ENCODE results near the gene WFDC10B. TPM values are rescaled to one million over a fixed set of nuclear protein-coding genes. Genes with fewer than 3 reads are reported as not detected.

The WFDC10B gene
- total RNA-seq (not detected), polyA plus RNA-seq (not detected)
- long read RNA-seq, donor 1, result 0 reads
- long read RNA-seq, donor 2, result 0 reads
- long read RNA-seq, donor 3, result 0 reads

DNA sequence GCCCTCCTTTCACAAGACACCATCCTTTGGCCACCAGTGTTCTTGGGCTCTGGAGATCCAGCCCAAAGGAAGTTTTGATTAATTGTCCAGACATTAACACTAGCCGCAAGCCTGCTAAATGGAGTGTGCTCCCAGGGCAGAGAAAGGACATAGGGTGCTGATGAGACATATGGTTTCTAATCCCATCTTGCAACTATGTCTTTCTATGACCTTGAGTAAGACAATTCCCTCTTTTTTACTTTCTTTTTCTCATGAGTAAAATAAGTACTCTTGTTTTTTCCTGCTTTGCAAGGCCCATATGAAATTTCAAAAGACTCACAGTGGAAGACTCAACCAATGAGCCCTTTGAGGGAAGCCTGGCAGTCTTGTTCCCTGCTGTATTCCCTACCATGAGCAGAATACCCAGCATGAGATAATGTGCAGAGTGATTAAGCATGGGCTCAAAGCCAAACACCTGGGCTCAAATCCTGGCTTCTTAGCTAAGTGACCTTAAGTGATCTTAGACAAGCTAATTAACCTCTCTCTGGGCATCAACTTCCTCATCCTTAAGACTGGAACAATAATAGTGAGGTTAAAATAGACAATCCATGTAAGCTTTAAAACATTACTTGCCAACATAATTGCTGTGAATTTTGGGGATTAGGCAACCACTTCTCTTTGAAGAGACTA, at the start of gene WFDC10B:
Gene WFDC10B (minus strand): TSS at position 51 of the 669 bp plus-strand sequence. CDS start 19,027 bp downstream, outside the sequence.
- Histone ChIP-seq H3K36me3 (no peaks in the 10 kb centered on the region), H3K27ac (no peak within 1 kb of the TSS), H3K4me1 (no peaks in the 10 kb centered on the region), H3K9me3 (no peaks in the 10 kb centered on the region), H3K27me3 (peaks cover 0 to 13% (median 0%) of the 10 kb centered on the region in 7 donors), H3K4me3 (no peak within 1 kb of the TSS)
- ATAC-seq (no peak), DNase-seq (no peak)
- intact Hi-C loops (cut with DNase I), result loop anchor here in 1 of 10 donors (5.0 kb wide), 1 partner anchor 593 kb away; no protein-coding TSS in a partner anchor
- TF ChIP-seq, protein P1, sequence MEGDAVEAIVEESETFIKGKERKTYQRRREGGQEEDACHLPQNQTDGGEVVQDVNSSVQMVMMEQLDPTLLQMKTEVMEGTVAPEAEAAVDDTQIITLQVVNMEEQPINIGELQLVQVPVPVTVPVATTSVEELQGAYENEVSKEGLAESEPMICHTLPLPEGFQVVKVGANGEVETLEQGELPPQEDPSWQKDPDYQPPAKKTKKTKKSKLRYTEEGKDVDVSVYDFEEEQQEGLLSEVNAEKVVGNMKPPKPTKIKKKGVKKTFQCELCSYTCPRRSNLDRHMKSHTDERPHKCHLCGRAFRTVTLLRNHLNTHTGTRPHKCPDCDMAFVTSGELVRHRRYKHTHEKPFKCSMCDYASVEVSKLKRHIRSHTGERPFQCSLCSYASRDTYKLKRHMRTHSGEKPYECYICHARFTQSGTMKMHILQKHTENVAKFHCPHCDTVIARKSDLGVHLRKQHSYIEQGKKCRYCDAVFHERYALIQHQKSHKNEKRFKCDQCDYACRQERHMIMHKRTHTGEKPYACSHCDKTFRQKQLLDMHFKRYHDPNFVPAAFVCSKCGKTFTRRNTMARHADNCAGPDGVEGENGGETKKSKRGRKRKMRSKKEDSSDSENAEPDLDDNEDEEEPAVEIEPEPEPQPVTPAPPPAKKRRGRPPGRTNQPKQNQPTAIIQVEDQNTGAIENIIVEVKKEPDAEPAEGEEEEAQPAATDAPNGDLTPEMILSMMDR (IDR thresholded peaks at IDR 0.05), result no peak
- WGBS, 2 donors, result 76 to 79% methylated on average over 1 of the region's 1 CpG

DNA sequence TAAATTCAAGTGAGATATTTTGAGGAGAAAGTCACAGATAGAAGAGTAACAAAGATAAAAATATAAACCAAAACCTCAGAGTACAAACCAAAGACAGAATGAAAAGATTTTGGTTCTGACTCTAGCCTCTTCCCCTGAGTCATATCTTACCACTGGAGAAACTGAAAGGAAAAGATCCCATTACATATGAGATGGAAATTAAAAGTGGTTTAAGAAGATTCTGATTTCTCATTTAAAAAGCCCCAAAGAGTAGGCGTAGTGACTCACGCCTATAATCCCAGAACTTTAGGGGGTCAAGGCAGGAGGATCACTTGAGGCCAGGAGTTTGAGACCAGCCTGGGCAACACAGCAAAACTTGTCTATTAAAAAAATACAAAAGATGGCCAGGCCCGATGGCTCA, 47.9 kb upstream of the WFDC10B start:
- DNase-seq (no peak), ATAC-seq (no peak)
- Histone ChIP-seq H3K4me1 (no peaks in the 10 kb centered on the region), H3K27ac (no peak overlapping the region), H3K9me3 (peaks cover 0 to 17% (median 0%) of the 10 kb centered on the region in 11 donors), H3K27me3 (peaks cover 0 to 18% (median 12%) of the 10 kb centered on the region in 7 donors), H3K36me3 (no peaks in the 10 kb centered on the region), H3K4me3 (no peak overlapping the region)
- intact Hi-C loops (cut with DNase I), result no loop called here
- TF ChIP-seq, protein P1 (IDR thresholded peaks at IDR 0.05), result no peak
- WGBS, 2 donors, result 87 to 91% methylated on average over 3 of the region's 3 CpGs

DNA sequence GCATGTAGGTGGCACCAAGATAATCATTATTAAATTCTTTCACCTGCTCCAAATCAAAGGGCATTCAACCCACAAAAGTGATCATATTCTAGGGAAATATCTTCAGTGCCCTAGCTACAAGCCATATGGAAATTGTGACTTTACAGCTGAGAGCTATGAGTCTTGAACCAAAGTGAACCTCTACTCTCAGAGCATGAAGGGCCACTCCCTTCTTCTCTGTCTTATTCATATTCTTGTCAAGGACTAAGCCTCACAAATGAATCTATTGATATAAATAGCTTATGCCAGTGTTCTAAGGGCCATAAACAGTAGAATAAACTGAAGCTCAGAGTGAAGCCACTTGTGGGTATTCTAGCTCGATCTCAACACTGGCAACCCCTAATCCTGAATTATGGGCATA, 46.9 kb upstream of the WFDC10B start:
- DNase-seq, result no peak
- H3K4me1 ChIP-seq, result no peaks in the 10 kb centered on the region
- TF ChIP-seq, protein P1 (IDR thresholded peaks at IDR 0.05), result no peak

DNA sequence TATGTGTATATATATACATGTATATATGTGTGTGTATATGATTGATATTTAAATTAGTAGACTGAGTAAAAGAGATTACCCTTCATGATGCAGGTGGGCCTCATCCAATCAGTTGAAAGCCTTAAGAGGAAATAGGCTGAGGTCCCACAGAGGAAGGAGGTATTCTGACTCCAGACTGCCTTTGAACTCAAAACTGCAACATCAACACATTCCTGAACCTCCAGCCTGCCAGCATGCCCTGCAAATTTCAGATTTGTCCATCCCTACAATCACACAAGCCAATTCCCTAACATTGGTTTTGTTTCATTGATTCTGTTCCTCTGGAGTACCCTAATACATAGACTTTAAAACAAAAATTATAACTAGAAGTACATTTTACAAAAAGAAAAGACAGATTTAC, 40.2 kb upstream of the WFDC10B start:
- H3K4me3 ChIP-seq, result no peak overlapping the region
- peaks cover 0 to 17% (median 12%) of the 10 kb centered on the region in 7 donors for H3K27me3 ChIP-seq
- H3K27ac ChIP-seq, result no peak overlapping the region
- H3K36me3 ChIP-seq, result no peaks in the 10 kb centered on the region
- intact Hi-C loops (cut with DNase I), result no loop called here
- no peaks in the 10 kb centered on the region for H3K9me3 ChIP-seq
- no peak for DNase-seq
- no peaks in the 10 kb centered on the region for H3K4me1 ChIP-seq
- no peak for ATAC-seq
- TF ChIP-seq, protein P1 (IDR thresholded peaks at IDR 0.05), result no peak

More for the DNA sequence above, 46.9 kb upstream of the WFDC10B start:
- intact Hi-C loops (cut with DNase I), result no loop called here
- H3K36me3 ChIP-seq, result no peaks in the 10 kb centered on the region
- H3K9me3 ChIP-seq, result peaks cover 0 to 17% (median 0%) of the 10 kb centered on the region in 11 donors
- no peak overlapping the region for H3K27ac ChIP-seq
- ATAC-seq, result no peak
- WGBS, 2 donors, result 82 to 94% methylated on average over 1 of the region's 1 CpG
- peaks cover 0 to 21% (median 12%) of the 10 kb centered on the region in 7 donors for H3K27me3 ChIP-seq
- H3K4me3 ChIP-seq, result no peak overlapping the region
